Inferior parietal cortex (tissue), 1 donor: Measurements from ENCODE around the gene ROR2.
A peak's percentile ranks its signal among the peaks of the same experiment; 100 is the strongest.

Experiments
- DNase-seq: peaks from one replicate; pipeline ENCODE4 v3.0.0-alpha.2; 2016; ENCODE audit errors: extremely low spot score

Gene ROR2

GRCh38 chr9:91948597-91949391 lies 1.2 kb downstream of the ROR2 start:
- peak; percentile 10 for DNase-seq

GRCh38 chr9:91948101-91948596 lies 1.9 kb downstream of the ROR2 start:
- no peak for DNase-seq

- DNase-seq, result no peak
These were observed 3.2 kb downstream of the ROR2 start for GRCh38 chr9:91946653-91947488.

- no peak for DNase-seq
These were observed 3.8 kb downstream of the ROR2 start for GRCh38 chr9:91946196-91946595.

GRCh38 chr9:91945277-91946085 lies 4.5 kb downstream of the ROR2 start:
- no peak for DNase-seq

- DNase-seq, result no peak
These were observed 5.3 kb downstream of the ROR2 start for GRCh38 chr9:91944711-91945110.

GRCh38 chr9:91943478-91944470 lies 6.3 kb downstream of the ROR2 start:
- no peak for DNase-seq

GRCh38 chr9:91942201-91942600 lies 7.8 kb downstream of the ROR2 start:
- DNase-seq, result no peak

- no peak for DNase-seq
These were observed 10.1 kb downstream of the ROR2 start for GRCh38 chr9:91939978-91940377.

GRCh38 chr9:91937727-91938126 lies 12.3 kb downstream of the ROR2 start:
- no peak for DNase-seq

GRCh38 chr9:91937056-91937455 lies 13.0 kb downstream of the ROR2 start:
- DNase-seq, result no peak

- DNase-seq, result no peak
These were observed 14.1 kb downstream of the ROR2 start for GRCh38 chr9:91935805-91936514.

- no peak for DNase-seq
These were observed 14.8 kb downstream of the ROR2 start for GRCh38 chr9:91935066-91935749.

GRCh38 chr9:91934654-91935053 lies 15.4 kb downstream of the ROR2 start:
- no peak for DNase-seq

- DNase-seq, result no peak
These were observed 16.3 kb downstream of the ROR2 start for GRCh38 chr9:91933556-91934352.

GRCh38 chr9:91930475-91930874 lies 19.6 kb downstream of the ROR2 start:
- no peak for DNase-seq

GRCh38 chr9:91929331-91929730 lies 20.7 kb downstream of the ROR2 start:
- DNase-seq, result no peak

- DNase-seq, result no peak
These were observed 22.0 kb downstream of the ROR2 start for GRCh38 chr9:91927922-91928510.
